ENCODE results near the gene RAP1GAP. TPM values are rescaled to one million over a fixed set of nuclear protein-coding genes. Genes with fewer than 3 reads are reported as not detected.

The RAP1GAP gene
- total and polyA plus RNA-seq, 9 of the 15 experiments (the other 6 are each of a cell fraction or from before 2014, with no cell fraction given) = 0.29 to 30.2 (median 19.2) TPM

GRCh38 chr1:21647431-21648351 lies 21.5 kb downstream of the RAP1GAP start (continued):
- TF ChIP-seq, protein P1, sequence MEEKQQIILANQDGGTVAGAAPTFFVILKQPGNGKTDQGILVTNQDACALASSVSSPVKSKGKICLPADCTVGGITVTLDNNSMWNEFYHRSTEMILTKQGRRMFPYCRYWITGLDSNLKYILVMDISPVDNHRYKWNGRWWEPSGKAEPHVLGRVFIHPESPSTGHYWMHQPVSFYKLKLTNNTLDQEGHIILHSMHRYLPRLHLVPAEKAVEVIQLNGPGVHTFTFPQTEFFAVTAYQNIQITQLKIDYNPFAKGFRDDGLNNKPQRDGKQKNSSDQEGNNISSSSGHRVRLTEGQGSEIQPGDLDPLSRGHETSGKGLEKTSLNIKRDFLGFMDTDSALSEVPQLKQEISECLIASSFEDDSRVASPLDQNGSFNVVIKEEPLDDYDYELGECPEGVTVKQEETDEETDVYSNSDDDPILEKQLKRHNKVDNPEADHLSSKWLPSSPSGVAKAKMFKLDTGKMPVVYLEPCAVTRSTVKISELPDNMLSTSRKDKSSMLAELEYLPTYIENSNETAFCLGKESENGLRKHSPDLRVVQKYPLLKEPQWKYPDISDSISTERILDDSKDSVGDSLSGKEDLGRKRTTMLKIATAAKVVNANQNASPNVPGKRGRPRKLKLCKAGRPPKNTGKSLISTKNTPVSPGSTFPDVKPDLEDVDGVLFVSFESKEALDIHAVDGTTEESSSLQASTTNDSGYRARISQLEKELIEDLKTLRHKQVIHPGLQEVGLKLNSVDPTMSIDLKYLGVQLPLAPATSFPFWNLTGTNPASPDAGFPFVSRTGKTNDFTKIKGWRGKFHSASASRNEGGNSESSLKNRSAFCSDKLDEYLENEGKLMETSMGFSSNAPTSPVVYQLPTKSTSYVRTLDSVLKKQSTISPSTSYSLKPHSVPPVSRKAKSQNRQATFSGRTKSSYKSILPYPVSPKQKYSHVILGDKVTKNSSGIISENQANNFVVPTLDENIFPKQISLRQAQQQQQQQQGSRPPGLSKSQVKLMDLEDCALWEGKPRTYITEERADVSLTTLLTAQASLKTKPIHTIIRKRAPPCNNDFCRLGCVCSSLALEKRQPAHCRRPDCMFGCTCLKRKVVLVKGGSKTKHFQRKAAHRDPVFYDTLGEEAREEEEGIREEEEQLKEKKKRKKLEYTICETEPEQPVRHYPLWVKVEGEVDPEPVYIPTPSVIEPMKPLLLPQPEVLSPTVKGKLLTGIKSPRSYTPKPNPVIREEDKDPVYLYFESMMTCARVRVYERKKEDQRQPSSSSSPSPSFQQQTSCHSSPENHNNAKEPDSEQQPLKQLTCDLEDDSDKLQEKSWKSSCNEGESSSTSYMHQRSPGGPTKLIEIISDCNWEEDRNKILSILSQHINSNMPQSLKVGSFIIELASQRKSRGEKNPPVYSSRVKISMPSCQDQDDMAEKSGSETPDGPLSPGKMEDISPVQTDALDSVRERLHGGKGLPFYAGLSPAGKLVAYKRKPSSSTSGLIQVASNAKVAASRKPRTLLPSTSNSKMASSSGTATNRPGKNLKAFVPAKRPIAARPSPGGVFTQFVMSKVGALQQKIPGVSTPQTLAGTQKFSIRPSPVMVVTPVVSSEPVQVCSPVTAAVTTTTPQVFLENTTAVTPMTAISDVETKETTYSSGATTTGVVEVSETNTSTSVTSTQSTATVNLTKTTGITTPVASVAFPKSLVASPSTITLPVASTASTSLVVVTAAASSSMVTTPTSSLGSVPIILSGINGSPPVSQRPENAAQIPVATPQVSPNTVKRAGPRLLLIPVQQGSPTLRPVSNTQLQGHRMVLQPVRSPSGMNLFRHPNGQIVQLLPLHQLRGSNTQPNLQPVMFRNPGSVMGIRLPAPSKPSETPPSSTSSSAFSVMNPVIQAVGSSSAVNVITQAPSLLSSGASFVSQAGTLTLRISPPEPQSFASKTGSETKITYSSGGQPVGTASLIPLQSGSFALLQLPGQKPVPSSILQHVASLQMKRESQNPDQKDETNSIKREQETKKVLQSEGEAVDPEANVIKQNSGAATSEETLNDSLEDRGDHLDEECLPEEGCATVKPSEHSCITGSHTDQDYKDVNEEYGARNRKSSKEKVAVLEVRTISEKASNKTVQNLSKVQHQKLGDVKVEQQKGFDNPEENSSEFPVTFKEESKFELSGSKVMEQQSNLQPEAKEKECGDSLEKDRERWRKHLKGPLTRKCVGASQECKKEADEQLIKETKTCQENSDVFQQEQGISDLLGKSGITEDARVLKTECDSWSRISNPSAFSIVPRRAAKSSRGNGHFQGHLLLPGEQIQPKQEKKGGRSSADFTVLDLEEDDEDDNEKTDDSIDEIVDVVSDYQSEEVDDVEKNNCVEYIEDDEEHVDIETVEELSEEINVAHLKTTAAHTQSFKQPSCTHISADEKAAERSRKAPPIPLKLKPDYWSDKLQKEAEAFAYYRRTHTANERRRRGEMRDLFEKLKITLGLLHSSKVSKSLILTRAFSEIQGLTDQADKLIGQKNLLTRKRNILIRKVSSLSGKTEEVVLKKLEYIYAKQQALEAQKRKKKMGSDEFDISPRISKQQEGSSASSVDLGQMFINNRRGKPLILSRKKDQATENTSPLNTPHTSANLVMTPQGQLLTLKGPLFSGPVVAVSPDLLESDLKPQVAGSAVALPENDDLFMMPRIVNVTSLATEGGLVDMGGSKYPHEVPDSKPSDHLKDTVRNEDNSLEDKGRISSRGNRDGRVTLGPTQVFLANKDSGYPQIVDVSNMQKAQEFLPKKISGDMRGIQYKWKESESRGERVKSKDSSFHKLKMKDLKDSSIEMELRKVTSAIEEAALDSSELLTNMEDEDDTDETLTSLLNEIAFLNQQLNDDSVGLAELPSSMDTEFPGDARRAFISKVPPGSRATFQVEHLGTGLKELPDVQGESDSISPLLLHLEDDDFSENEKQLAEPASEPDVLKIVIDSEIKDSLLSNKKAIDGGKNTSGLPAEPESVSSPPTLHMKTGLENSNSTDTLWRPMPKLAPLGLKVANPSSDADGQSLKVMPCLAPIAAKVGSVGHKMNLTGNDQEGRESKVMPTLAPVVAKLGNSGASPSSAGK (IDR thresholded peaks at IDR 0.05) = no peak
- peak; percentile 80 for TF ChIP-seq SMAD4 (CRISPR knock-in tag; conservative IDR thresholded peaks at IDR 0.05)
- TF ChIP-seq PPARD (CRISPR knock-in tag; IDR thresholded peaks at IDR 0.05) = no peak
- peak; percentile 59; the same call in 1 of the 2 replicates for TF ChIP-seq SOX6 (IDR thresholded peaks at IDR 0.05)
- TF ChIP-seq NRF1 (conservative IDR thresholded peaks at IDR 0.05 in 1 of 2, IDR thresholded peaks at IDR 0.05 in 1 of 2) = peak; percentile 72 to 80
- no peak for TF ChIP-seq THRB (CRISPR knock-in tag; conservative IDR thresholded peaks at IDR 0.05)
- TF ChIP-seq NR3C1 (CRISPR knock-in tag; IDR thresholded peaks at IDR 0.05) = peak; percentile 98
- no peak for TF ChIP-seq RBM39 (optimal IDR thresholded peaks at IDR 0.05; ENCODE audit: low read depth, low read length)
- TF ChIP-seq ZNF232 (CRISPR knock-in tag; IDR thresholded peaks at IDR 0.05) = peak; percentile 97
- TF ChIP-seq NFATC3 (IDR thresholded peaks at IDR 0.05) = no peak
- peak; percentile 46; the same call in 1 of the 2 replicates for TF ChIP-seq ZNF217 (CRISPR knock-in tag; IDR thresholded peaks at IDR 0.05)
- peak; percentile 47; the same call in 1 of the 2 replicates for TF ChIP-seq RB1 (IDR thresholded peaks at IDR 0.05; ENCODE audit: low read depth)
- 0 out of 2 replicates have a peak, but pooled peaks have one; percentile 39 for TF ChIP-seq PYGO2 (tag; IDR thresholded peaks at IDR 0.05)
- TF ChIP-seq POLR2B (IDR thresholded peaks at IDR 0.05; ENCODE audit: low read depth, partially characterized antibody) = no peak
- 0 out of 2 replicates have a peak, but pooled peaks have one; percentile 7 for TF ChIP-seq SMC3 (conservative IDR thresholded peaks at IDR 0.05; ENCODE audit: insufficient read depth, low read depth, low read length)

All from K562 (cell line).